HS-5 (cell line): ENCODE measurements around the gene GTF2A1.
"Not testable (repeated sequence)": the region's sequence is repeated elsewhere in the genome, so short reads cannot be mapped to it uniquely, and the experiment has no call there.

Experiments used
- DNase-seq: peaks from one replicate; pipeline ENCODE4 v3.0.0-alpha.2; 2012; ENCODE audit warnings: low read depth

The GTF2A1 gene

GRCh38 chr14:81220830-81221578 lies at the start of gene GTF2A1:
TSS of gene GTF2A1 (minus strand) at chr14:81220959. CDS start at chr14:81220518, 441 bp downstream.
- peak; percentile 90 for DNase-seq

- DNase-seq: no peak
Observed at GRCh38 chr14:81269979-81270375, 49.2 kb upstream of the GTF2A1 start.

GRCh38 chr14:81269100-81269978 lies 48.6 kb upstream of the GTF2A1 start:
- peak; percentile 37 for DNase-seq

- DNase-seq: no peak
Observed at GRCh38 chr14:81268016-81268416, 47.3 kb upstream of the GTF2A1 start.

- DNase-seq: no peak
Observed at GRCh38 chr14:81265636-81266169, 44.9 kb upstream of the GTF2A1 start.

GRCh38 chr14:81264671-81265070 lies 43.9 kb upstream of the GTF2A1 start:
- DNase-seq: no peak

- DNase-seq: no peak
Observed at GRCh38 chr14:81263777-81264410, 43.1 kb upstream of the GTF2A1 start.

- DNase-seq: no peak
Observed at GRCh38 chr14:81261176-81261575, 40.4 kb upstream of the GTF2A1 start.

GRCh38 chr14:81260732-81261131 lies 40.0 kb upstream of the GTF2A1 start:
- no peak for DNase-seq

- no peak for DNase-seq
Observed at GRCh38 chr14:81256289-81256960, 35.7 kb upstream of the GTF2A1 start.

GRCh38 chr14:81252278-81252677 lies 31.5 kb upstream of the GTF2A1 start:
- DNase-seq: no peak

- no peak for DNase-seq
Observed at GRCh38 chr14:81247271-81247766, 26.6 kb upstream of the GTF2A1 start.

GRCh38 chr14:81246461-81247270 lies 25.9 kb upstream of the GTF2A1 start:
- DNase-seq: no peak

GRCh38 chr14:81245771-81246170 lies 25.0 kb upstream of the GTF2A1 start:
- no peak for DNase-seq

- not testable (repeated sequence) for DNase-seq
Observed at GRCh38 chr14:81244431-81244830, 23.7 kb upstream of the GTF2A1 start.

- DNase-seq: no peak
Observed at GRCh38 chr14:81243499-81243898, 22.7 kb upstream of the GTF2A1 start.

- DNase-seq: not testable (repeated sequence)
Observed at GRCh38 chr14:81236849-81237248, 16.1 kb upstream of the GTF2A1 start.

- DNase-seq: no peak
Observed at GRCh38 chr14:81236138-81236537, 15.4 kb upstream of the GTF2A1 start.

- no peak for DNase-seq
Observed at GRCh38 chr14:81235096-81235495, 14.3 kb upstream of the GTF2A1 start.

- DNase-seq: no peak
Observed at GRCh38 chr14:81234278-81234677, 13.5 kb upstream of the GTF2A1 start.

GRCh38 chr14:81233615-81234014 lies 12.9 kb upstream of the GTF2A1 start:
- DNase-seq: no peak
